Mesothelial cell of epicardium (in vitro differentiated cells): ENCODE measurements around the gene DKC1. TPM values are rescaled to one million over a fixed set of nuclear protein-coding genes. Genes with fewer than 3 reads are reported as not detected.

ENCODE experiments used
- DNase-seq, 2 experiments: peaks; one replicate each; pipeline ENCODE4 v3.0.0; 2021; ENCODE audit warnings: low spot score in 2 of 2; ENCODE audit not compliant: unreplicated experiment in 2 of 2
- H3K27ac Mint-ChIP-seq: 2 replicates; pipeline ENCODE4 v1.8.0; 2021; ENCODE audit warnings: mixed read lengths
- H3K27me3 Mint-ChIP-seq: 2 replicates; pipeline ENCODE4 v1.8.0; 2021; ENCODE audit warnings: low read depth, mixed read lengths
- H3K36me3 Mint-ChIP-seq: 2 replicates; pipeline ENCODE4 v1.8.0; 2021; ENCODE audit warnings: mixed read lengths
- H3K4me1 Mint-ChIP-seq: 2 replicates; pipeline ENCODE4 v1.8.0; 2021; ENCODE audit warnings: mixed read lengths
- H3K4me3 Mint-ChIP-seq: 2 replicates; pipeline ENCODE4 v1.8.0; 2021; ENCODE audit warnings: mild to moderate bottlenecking, moderate library complexity, mixed read lengths
- H3K9me3 Mint-ChIP-seq: 2 replicates; pipeline ENCODE4 v1.8.0; 2021; ENCODE audit warnings: mixed read lengths
- CTCF ChIP-seq: fragments of 200-600 bp; sonication (generic); IDR thresholded peaks from one replicate; pipeline ENCODE4 v1.5.0; 2021; ENCODE audit warnings: antibody characterized with exemption; ENCODE audit not compliant: unreplicated experiment
- total RNA-seq: library from RNA; stranded (reverse); gene quantifications from 3 replicates; pipeline ENCODE4 v1.2.1, GENCODE V29; 2021

The DKC1 gene
- total RNA-seq, 1 donor from 2014 or later: 64.2 TPM

DNA sequence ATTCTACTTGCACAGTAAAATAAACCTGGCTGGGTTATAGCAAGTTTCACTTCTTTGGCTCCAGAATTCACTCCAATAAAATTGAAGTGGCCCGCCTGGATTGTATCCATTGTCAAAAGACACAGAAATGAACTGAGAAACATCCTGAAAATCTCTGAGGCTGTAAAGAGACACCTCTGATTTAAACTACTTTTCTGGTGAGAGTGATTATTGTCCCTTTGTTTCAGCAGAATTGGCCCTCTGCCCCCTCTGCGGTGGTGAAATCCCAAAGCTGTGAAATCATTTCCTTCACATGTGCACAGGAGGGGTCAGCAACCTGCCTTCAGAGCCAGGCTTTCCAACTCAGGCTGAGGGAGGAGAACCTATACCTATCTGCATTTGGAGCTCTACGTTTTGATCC, 34.8 kb upstream of the DKC1 start:
- Mint-ChIP-seq H3K27ac (no peak overlapping the region), H3K4me1 (peaks cover 3% of the 10 kb centered on the region), H3K36me3 (no peaks in the 10 kb centered on the region), H3K9me3 (peaks cover 33% of the 10 kb centered on the region), H3K27me3 (peaks cover 4% of the 10 kb centered on the region), H3K4me3 (no peak overlapping the region)
- TF ChIP-seq CTCF: no peak
- DNase-seq: no peak

DNA sequence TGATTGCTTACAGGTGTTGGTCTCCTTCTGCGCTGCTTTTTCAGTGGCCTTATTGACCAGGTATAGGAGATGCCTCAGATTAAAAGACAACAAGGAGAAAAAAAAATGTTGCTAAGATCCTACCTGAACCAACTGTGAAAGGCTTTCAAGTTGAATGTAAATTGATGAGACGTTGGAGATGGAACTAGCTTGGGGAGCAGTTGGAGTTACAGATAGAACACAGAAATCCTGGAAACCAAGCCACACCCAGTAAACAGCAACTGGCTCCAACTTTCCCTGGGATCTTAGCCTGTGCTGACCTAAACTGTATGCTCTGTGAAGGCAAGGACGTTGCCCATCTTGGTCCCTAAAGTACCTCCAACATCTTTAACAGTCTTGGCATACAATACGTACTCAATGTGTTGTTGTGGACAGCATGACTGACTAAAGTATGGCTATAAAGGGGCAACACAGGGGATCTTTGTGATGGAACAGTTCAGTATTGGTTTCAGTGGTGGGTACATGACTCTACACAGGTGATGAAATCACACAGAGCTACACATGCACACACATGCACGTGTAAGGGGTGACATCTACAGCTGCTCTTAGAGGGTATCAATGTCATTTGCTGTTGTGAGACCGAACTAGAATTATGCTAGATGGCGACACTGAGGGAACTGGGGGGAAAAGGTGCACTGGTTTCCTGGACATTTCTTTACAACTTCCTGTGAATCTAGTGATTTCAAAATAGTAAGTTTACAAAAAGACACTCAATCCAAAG, 34.1 kb upstream of the DKC1 start:
- Mint-ChIP-seq H3K36me3 (no peaks in the 10 kb centered on the region), H3K27me3 (peaks cover 4% of the 10 kb centered on the region), H3K27ac (no peak overlapping the region), H3K4me3 (no peak overlapping the region), H3K9me3 (peaks cover 26% of the 10 kb centered on the region), H3K4me1 (peaks cover 3% of the 10 kb centered on the region)
- TF ChIP-seq CTCF: no peak
- DNase-seq: no peak

GRCh38 chrX:154729439-154729838, 33.2 kb upstream of the DKC1 start:
- Mint-ChIP-seq H3K27ac (no peak overlapping the region), H3K36me3 (no peaks in the 10 kb centered on the region), H3K9me3 (peaks cover 25% of the 10 kb centered on the region), H3K4me3 (no peak overlapping the region), H3K27me3 (peaks cover 4% of the 10 kb centered on the region), H3K4me1 (peaks cover 6% of the 10 kb centered on the region)
- DNase-seq: no peak
- no peak for TF ChIP-seq CTCF

DNA sequence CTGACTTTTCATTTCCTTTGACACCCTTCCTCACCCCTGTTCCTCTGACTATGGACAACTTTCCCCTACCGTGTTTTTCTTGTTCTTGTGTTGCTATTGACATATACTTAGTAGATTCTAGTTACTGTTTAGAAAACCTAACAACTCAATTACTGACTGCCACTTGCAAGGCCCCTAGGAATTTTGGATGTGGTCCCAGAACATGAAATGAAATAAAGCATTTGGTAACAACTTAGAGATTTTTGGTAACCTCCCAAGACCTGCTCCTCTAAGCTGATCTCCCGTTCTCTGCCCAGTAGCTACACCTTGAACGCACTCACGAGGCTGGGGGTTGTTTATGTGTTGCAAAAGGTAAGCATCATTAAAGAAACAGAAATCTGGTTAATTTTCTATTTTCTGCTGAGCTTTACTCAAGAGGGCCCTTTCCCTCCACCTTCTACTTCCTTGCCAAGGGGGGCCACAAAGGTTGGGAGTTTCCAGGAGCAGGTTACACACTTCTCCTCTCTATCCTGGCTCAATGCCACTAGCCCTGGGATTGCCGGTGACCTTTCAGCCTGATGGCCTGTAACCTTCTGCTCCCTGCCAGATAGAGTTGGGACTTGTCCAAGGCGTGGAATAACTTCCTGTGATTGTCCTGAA, 32.3 kb upstream of the DKC1 start:
- Mint-ChIP-seq H3K4me1 (peaks cover 7% of the 10 kb centered on the region), H3K4me3 (no peak overlapping the region)
- DNase-seq: no peak

GRCh38 chrX:154731184-154731583, 31.5 kb upstream of the DKC1 start:
- Mint-ChIP-seq H3K27me3 (peaks cover 4% of the 10 kb centered on the region), H3K4me3 (no peak overlapping the region), H3K27ac (no peak overlapping the region), H3K36me3 (no peaks in the 10 kb centered on the region), H3K4me1 (peaks cover 10% of the 10 kb centered on the region), H3K9me3 (peaks cover 20% of the 10 kb centered on the region)
- no peak for DNase-seq
- no peak for TF ChIP-seq CTCF

More for the DNA sequence above, 32.3 kb upstream of the DKC1 start:
- Mint-ChIP-seq H3K27ac (peak overlapping the region; percentile 45), H3K9me3 (peaks cover 25% of the 10 kb centered on the region), H3K36me3 (no peaks in the 10 kb centered on the region), H3K27me3 (peaks cover 4% of the 10 kb centered on the region)
- TF ChIP-seq CTCF: no peak
